HK-2 (cell line): ENCODE data around the gene NPHS1.
A peak's percentile ranks its signal among the peaks of the same experiment; 100 is the strongest.
"Not testable (repeated sequence)": the region's sequence is repeated elsewhere in the genome, so short reads cannot be mapped to it uniquely, and the experiment has no call there.

Source experiments
- DNase-seq: peaks from one replicate; pipeline ENCODE4 v3.0.0-alpha.2; 2018; ENCODE audit not compliant: unreplicated experiment

NPHS1 gene, protein sequence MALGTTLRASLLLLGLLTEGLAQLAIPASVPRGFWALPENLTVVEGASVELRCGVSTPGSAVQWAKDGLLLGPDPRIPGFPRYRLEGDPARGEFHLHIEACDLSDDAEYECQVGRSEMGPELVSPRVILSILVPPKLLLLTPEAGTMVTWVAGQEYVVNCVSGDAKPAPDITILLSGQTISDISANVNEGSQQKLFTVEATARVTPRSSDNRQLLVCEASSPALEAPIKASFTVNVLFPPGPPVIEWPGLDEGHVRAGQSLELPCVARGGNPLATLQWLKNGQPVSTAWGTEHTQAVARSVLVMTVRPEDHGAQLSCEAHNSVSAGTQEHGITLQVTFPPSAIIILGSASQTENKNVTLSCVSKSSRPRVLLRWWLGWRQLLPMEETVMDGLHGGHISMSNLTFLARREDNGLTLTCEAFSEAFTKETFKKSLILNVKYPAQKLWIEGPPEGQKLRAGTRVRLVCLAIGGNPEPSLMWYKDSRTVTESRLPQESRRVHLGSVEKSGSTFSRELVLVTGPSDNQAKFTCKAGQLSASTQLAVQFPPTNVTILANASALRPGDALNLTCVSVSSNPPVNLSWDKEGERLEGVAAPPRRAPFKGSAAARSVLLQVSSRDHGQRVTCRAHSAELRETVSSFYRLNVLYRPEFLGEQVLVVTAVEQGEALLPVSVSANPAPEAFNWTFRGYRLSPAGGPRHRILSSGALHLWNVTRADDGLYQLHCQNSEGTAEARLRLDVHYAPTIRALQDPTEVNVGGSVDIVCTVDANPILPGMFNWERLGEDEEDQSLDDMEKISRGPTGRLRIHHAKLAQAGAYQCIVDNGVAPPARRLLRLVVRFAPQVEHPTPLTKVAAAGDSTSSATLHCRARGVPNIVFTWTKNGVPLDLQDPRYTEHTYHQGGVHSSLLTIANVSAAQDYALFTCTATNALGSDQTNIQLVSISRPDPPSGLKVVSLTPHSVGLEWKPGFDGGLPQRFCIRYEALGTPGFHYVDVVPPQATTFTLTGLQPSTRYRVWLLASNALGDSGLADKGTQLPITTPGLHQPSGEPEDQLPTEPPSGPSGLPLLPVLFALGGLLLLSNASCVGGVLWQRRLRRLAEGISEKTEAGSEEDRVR (N-terminal part only)

DNA sequence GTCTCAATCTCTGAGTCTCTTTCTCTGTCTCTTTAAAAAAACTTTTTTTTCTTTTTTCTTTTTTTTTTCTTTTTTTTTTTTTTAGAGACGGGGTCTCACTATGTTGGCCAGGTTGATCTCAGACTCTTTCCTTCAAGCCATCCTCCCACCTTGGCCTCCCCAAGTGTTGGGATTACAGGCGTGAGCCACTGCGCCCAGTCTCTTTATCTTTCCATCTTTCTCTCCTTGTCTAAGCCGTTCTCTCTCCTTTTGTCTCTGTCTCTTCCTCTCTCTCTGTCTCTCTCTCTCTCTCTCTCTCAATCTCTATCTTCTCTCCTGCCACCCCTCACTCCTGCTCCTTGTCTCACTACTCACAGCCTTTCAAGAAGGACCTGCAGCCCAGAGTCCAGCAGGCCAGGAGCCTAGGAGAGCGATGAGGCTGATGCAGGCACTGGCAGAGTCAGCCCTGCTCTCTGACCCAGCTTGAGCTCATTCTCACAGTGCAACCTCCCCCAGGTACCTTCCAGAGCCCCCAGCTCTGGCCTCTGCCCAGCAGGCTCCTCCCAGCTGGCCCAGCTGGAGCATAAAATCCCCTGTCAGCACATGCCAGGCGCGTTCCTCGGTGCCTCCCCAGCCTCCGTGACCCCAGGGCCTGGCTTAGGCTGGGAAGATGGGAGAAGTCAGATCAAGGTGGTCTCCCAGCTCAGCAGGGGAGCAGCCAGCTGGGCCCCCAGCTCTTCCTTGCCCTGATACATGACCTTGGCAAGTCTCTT, at the start of gene NPHS1:
Gene NPHS1 (minus strand): TSS at position 476 of the 752 bp plus-strand sequence. CDS start 667 bp downstream, outside the sequence.
- DNase-seq: no peak

DNA sequence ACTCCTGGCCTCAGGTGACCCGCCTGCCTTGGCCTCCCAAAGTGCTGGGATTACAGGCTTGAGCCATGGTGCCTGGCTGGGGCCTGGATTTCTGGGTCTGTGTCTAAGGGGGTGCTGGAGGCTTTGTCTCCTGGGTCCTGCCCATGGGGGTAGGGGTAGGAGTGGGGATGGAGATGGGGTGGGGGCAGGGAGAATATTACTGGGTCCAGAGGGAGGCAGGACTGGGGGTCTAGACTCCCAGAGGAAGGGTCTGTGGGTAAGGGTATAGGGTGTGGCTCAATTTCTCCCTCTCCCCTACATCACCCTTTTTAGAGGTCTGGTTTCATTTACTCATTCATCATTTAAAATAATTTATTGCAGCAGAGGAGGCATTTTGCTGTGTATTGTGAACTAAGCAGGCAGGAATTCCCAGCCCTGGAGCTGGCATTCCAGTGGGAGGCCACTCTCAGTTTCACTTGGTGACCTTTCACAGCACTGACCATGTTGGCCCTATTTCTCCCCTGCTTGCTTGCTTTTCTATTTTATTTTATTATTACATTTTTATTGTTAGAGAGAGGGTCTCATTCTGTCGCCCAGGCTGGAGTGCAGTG, 48.8 kb upstream of the NPHS1 start:
- DNase-seq: no peak

DNA sequence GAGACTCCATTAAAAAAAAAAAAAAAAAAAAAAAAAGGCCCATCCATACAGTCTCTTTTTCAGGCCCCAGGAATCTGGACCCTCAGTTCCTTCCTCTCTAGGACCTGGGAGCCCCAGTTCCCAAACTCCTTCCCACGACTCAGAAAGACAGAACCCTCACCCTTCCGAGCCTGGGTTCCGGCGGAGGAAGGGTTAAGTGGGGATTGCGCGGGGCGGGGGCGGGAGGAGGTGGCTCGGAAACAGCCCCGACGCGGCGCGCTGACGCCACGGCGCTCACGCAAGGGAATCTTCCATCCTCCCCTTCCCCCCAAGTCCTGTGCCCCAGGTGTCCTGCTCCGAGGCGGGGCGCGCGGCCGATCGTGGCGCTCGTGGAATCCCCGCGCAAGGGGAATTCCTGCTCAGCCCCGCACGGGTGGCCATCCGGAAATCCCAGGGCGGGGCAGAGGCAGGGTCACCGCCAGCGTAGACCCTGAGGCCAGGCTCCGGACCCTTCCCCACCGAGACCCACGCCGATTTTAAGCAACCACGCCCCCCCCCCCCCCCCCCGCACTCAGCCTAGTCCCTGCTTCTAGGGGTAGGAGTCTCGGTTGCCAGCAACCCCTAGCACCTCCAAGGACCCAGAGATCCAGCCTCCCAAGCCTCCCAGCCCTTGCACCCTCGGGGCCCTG, 47.4 kb upstream of the NPHS1 start:
- peak; percentile 80 for DNase-seq

DNA sequence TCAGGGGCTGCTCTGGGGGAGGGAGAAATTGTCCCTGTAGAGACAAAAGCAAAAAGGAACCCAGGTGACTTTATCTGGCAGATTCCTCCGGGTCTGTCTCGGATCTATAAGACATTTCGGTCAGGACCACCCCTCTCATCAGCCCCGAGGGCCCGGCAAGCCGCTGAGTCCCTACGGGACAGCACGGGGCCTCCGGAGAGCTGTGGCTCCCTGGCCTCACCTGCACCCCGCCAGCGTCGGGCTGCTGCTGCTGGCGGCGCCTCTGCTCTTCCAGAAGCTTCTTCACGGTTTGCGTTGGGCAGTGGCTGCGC, 46.1 kb upstream of the NPHS1 start:
- DNase-seq: no peak

DNA sequence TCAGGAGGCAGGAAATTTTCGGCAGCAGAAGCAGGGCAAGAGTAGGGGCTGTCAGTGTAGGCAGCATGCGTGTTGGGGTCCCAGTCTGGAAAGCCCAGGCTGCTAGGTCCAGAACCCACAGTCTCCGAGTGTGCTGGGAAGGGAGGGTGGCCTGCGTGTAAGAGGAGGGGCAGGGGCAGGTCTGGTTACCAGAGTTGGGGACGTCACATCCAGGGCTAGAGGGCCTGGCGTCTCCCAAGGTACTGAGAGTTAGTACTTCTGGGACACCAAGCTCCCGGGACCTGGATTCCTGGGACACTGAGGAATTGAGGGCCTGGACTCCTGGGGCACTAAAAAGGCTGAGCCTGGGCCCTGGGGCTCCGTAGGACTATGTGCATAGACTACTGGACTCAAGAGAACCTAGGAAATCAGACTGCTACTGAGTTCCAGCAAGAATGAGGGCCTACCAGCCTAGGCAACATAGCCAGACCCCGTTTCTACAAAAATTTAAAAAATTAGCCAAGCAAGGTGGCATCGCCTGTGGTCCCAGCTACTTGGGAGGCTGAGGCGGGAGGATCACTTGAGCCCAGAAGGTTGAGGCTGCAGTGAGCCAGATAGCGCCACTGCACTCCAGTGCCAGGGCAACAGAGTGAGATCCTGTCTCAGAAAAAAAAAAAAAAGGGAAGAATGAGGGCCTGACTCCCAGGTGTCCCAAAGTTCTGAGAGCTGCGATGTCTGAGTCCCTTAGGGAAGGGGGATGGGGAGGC, 45.6 kb upstream of the NPHS1 start:
- DNase-seq: no peak

DNA sequence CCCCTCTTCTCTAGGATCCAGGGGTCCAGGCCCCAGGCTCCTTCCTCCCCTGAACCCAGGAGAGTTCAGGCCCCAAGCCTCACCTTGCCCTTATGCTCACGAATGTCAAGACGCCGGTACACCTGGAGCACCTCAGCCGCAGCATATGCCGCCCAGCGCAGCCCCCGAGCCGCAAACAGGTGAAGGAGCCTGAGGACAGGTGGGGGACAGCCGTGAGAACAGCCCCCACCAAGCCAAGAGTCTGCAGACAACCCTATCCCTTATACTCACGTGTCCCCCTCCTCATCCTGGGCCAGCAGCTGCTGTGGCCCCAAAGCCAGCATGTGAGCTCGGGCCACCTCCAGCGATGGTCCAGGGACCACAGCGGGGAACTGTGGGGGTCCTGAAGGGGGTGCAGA, 44.3 kb upstream of the NPHS1 start:
- no peak for DNase-seq

DNA sequence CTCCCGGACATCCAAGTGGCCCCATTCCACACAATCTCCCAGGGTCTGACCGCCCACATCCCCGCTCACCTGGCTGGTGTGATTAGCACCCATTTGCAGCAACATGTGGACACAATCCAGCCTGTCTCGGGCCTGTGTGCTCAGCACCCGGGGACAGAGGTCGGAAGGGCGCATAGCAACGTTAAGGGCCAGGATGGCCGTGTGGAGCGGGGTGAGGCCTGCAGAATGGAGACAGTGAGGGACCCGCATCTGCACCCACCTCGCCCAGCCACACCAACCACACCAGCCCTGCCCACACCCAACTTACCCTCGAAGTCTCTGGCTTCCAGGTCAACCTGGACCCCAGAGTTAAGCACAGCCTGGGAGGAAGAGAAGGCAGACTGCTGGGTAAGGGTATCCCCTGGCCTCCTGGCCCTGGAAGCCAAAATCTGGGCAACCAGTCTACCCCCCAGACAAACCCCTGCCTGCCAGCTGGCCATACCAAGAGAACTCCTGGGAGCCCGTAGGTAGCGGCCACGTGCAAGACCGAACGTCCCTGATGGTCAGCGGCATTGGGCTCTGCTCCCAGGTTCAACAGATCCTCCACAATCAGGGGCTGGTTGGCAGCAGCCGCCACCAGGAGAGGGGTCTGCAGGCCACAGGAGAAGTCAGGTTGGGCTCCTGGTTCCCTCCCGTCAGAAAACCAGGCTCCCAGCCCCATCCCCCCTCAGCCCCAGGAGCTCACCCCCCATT, 43.8 kb upstream of the NPHS1 start:
- DNase-seq: no peak

DNA sequence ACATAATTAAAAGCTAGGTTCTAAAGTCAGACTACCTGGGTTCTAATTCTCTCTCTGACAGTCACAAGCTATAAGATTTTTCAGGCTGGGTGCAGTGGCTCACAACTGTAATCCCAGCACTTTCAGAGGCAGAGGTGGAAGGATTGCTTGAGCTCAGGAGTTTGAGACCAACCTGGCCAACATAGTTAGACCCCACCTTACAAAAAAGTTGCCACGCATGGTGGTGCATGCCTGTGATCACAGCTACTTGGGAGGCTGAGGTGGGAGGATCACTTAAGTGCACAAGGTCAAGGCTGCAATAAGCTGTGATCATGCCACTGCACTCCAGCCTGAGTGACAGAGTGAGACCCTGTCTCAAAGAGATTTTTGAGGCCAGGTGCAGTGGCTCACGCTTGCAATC, 42.0 kb upstream of the NPHS1 start:
- no peak for DNase-seq

DNA sequence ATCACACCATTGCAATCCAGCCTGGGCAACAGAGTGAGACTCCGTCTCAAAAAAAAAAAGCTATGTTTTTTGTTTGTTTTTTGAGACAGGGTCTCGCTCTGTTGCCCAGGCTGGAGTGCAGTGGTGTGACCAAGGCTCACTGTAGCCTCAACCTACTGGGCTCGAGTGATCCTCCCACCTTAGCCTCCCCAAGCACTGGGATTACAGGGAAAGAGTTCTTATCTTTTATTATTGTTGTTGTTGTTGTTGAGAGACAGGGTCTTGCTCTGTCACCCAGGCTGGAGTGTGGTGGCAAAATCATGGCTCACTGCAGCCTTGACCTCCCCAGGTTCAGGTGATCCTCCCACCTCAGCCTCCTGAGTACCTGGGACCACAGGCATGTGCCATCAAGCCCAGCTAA, 39.5 kb upstream of the NPHS1 start:
- not testable (repeated sequence) for DNase-seq

DNA sequence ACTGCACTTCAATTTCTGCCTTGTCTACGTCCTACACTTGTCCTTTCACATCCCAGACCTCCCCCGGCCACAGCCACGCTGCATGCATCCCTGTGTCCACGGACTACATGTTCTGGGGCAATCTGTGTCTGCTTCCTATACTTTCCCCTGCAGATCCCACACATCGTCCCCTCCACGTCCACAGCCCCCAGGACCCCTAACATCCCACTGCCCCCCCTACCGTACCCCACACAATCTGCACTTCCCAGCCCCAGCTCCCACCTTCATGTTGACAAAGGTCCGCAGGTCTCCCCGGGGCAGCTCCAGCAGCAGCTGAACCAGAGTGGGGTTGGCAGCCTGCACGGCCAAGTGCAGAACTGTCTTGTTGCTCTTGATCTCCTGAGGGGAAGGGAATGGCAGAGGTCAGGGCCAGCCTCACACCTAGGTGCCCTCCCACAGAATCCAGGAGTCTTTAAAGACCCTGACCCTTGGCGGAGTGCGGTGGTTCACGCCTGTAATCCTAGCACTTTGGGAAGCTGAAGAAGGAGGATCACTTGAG, 37.9 kb upstream of the NPHS1 start:
- no peak for DNase-seq

DNA sequence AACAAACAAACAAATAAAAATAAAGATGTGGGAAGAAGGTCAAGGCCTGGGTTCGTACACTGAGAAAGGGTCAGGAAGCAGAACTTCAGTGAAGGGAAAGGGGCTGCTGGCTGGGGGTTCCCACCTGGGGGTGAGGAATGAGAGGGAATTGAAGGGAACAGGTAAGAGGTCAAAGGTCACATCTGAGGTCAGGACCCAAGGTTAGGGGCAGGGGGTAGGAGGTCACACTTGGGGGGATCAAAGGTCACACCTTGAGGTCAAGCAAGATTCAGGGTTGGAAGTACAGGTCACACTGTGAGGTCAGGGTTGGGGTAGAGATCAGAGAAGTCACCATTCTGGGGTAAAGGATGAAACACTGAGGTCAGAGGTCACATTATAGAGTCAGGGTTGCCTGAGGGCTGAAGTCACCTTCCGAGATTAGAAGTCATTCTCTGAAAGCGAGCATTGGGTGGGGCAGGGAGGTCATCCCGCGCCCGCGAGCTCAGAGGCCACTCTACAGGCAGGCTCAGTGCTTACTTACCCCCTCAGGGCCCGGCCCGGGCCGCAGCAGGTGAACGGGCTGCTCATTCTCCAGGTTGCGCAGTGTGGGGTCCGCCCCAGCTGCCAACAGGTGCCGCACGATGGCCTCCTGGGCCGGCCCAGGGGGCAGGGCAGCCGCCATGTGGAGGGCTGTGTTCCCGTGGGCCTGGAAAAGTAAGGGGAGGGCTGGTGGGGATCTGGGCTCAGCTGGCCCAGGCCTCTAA, 37.2 kb upstream of the NPHS1 start:
- DNase-seq: no peak

DNA sequence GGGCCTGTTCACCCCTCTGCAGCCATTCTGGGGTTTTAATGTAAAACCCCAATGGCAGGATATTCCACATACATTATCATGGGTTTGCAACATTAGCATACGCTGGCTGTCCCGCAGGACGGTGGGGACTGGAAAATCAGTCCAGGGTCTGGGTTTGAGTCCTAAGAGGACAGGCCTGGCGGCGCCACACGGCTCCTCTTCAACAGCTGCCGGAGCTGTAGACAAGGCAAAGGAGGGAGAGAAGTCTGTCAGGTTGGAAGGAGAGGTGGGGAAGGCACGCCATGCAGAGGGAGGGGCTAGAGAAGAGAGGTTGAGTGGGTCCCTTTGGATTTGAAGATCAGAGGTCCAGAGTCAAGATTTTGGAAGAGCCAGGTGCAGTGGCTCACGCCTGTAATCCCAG, 36.1 kb upstream of the NPHS1 start:
- DNase-seq: no peak

DNA sequence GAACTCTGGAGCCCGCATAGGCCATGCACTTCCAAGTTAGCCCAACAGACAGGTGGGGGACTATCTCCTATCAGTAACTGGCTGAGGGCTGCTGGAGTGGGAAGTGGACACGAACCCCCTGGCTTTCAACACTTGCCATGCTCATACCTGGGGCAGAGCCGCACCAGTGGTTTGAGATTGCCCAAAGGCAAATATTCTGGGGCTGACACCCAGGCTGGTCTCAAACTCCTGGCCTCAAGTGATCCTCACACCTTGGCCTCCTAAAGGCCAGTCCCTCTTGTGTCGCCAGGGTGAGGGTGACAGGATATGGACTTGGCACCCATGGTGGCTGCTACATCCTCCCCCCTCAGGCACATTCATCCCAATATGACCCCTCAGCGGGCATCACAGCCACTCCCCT, 34.9 kb upstream of the NPHS1 start:
- DNase-seq: no peak

DNA sequence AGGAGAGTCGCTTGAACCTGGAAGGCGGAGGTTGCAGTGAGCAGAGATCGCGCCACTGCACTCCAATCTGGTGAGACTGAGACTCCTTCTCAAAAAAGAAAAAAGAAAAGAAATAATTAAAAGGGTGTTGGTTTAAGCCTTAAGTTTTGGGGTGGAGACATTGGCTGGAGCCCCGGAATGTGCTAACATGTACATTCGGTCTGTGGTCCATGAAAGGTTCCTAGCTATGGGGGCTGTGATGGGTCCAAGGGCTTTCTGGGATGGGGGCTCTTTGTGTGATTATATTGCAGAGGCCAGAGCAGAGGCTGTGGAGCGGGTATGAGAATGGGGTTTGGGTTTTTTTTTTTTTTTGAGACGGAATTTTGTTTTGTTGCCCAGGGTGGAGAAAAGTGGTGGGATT, 33.6 kb upstream of the NPHS1 start:
- no peak for DNase-seq

DNA sequence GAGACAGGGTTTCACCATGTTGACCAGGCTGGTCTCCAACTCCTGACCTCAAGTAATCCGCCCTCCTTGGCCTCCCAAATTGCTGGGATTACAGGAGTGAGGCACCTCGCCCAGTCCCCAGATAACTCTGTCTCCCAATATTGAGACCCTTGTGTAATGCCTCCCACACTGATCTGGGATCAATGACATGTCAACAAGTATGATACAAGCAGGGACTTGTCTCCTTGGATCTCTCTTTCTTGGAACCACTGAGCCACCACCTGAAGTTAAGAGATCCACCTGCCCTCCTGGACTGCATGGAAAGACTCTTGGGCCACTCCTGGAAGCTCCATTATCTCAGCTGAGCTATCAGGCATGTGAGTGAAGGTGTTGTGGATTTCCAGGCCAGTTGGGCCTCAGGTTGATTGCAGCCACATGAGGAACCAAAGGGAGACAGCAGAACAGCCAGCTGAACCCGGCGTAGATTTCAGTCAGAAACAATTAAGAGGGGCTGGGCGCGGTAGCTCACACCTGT, 33.0 kb upstream of the NPHS1 start:
- DNase-seq: no peak

DNA sequence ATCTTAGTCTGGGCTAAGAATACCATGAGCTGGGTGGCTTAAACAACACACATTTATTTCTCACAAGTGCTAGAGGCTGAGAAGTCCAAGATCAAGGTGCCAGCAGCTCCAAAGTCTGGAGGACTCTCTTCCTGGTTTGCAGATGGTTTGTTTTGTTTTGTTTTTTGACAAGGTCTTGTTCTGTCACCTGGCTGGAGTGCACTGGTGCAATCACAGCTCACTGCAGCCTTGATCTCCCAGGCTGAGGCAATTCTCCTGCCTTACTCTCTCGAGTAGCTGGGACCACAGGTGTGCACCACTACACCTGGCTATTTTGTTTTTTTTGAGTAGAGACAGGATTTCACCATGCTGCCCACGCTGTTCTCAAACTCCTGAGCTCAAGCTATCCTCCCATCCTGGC, 31.6 kb upstream of the NPHS1 start:
- no peak for DNase-seq

DNA sequence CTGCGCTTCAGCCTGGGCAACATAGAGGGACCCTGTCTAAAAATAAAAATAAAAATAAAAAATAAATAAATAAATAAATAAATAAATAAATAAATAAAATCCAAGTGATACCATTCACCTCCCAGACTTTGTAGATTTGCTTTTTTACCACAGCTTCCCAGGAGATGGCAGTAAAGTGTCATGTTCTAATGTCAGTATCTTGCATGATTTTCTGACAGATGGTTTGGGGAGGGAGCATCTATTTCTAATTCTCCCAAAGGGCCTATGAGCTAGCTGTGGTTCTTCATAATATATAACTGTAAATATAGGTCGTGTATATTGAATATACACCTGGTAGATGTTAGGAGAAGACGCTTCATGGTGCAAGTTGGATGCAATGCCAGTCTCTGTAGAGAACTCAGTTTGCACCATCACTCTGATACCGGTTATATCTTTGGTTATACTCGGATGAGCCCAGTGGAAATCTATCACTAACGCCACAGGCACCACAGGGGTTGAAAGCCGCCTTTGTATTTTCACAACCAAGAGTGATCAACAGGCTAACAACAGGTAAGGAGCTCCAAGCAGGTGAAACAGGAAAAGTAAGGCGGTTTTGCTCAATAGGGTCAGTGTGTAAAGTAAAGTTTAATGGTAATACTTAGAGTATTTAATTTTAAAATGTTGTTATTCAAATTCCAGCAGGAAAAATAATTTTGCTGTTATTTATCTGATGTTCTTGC, 30.0 kb upstream of the NPHS1 start:
- DNase-seq: no peak
